SK-MEL-5 (cell line): ENCODE data around the gene ELF1. TPM values are rescaled to one million over a fixed set of nuclear protein-coding genes. Genes with fewer than 3 reads are reported as not detected.
"Not testable (repeated sequence)": the region's sequence is repeated elsewhere in the genome, so short reads cannot be mapped to it uniquely, and the experiment has no call there.

ENCODE experiments used
- DNase-seq: peaks from one replicate; pipeline ENCODE4 v3.0.0-alpha.2; 2016; ENCODE audit warnings: low read depth, low spot score
- in situ Hi-C: cut with HindIII; loops from 2 replicates; pipeline ENCODE4 v1.10.0; 2016; ENCODE audit warnings: low sequenced_read_pairs, high pct_unique_total_duplicates, low pct_unique_long_range_greater_than_20kb
- total RNA-seq: library from RNA; depleted of rRNA; stranded (reverse); fragments of >200 nt; shearing (Covaris generic); gene quantifications from 2 replicates; pipeline ENCODE4 v1.2.3, GENCODE V29; 2014

The ELF1 gene
- total RNA-seq, 1 experiment from 2014 or later, result 56.7 TPM

DNA sequence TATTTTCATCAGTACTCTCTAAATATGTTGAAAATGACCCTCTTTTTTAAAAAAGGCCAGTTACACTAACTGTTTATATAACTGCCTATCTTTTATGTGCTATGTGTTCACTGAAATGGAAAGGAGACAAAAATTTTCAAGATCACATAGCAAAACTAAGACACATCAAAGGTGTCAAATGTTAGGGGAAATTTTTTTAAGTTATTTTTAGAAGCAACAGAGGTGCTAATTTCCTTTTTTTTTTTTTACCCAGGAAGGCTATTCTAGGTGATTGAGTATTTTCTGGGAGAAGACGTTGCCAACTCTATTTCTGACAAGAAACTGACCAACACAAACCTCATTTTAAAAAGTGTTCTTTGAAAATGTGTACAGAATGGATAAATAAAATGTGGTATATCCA, 45.7 kb downstream of the ELF1 start:
- DNase-seq, result no peak
- in situ Hi-C loops, result no loop called here

GRCh38 chr13:40971321-40971720, 47.8 kb downstream of the ELF1 start:
- in situ Hi-C loops, result no loop called here
- DNase-seq, result no peak

GRCh38 chr13:40970803-40971202, 48.3 kb downstream of the ELF1 start:
- in situ Hi-C loops, result no loop called here
- DNase-seq, result no peak

- in situ Hi-C loops, result no loop called here
- no peak for DNase-seq
Measured at GRCh38 chr13:40969169-40969901, 49.8 kb downstream of the ELF1 start.

DNA sequence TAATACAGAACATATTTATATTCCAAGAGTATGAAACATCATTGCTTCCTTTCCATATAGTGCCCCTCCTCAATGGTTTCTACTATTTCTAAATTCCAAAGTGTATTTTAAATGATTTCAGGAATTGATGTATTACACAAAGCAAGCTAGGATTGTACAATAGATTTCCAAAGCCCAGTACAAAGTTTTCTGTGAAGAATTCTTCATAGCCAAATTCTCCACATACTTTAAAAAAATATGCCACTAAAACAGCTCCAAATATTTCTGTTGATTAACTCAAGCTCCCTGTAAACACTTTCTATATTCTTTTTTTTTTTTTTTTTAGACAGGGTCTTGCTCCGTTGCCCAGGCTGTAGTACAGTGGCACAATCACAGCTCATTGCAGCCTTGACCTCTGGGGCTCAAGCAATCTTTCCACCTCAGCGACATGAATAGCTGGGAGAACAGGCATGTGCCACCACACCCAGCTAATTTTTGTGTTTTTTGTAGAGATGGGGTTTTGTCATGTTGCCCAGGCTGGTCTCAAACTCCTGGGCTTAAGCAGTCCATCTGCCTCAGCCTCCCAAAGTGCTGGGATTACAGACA, 50.6 kb downstream of the ELF1 start:
- no peak for DNase-seq
- in situ Hi-C loops, result no loop called here

DNA sequence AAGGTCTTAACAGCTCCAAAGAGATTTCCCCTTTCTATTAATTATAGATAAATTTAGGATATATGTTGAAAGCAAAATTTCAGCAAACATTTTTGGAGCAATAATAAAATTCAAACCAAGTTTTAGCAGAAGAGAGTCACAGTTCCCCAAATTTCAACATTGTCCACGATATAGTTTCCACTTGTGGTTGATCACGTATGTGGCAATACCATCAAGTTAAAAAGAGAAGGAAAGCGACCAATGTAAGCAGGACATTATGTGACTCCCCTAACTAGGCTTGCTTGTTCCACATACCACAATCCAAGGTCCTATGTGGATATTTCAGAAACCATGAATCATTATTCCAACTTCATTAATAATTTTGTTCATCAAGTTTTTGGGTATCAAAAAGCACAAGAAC, 52.8 kb downstream of the ELF1 start:
- in situ Hi-C loops, result no loop called here
- DNase-seq, result no peak

DNA sequence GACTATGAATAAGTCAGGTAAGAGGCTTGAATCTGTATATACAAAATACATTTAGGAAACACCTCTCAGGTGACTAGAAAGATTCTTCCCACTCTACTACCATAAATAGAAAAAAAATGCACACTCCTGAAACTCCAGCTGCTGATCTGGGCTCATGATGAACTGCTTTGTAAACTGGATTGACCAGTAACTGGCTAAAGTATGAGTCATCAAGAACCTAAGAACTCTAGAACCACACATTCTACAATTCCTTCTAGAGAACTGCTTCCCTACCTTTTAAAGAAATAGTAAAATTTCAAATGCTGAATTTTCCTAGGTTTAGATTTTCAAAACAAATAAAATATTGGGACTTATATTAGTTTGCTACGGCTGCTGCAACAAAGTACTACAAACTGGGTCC, 55.2 kb downstream of the ELF1 start:
- in situ Hi-C loops, result no loop called here
- no peak for DNase-seq

DNA sequence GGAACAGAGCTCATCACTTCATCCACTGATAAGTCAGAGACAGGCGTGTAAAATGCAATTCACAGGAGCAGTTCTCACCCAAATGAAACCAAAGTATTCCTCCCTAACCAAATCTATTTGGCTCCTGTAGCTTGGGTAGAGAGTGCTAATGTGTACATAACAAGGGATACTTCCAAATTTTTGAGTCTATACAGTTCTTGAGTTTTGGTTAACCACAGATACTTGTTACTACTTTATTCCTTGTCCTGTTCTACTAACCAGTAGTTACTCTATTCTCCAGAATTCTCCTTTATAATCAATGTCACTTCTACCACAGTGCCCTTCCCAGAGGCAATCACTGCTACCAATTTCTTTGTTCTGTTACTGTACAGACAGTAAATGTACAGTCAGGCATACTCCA, 57.3 kb downstream of the ELF1 start:
- DNase-seq, result no peak
- in situ Hi-C loops, result no loop called here

- in situ Hi-C loops, result no loop called here
- no peak for DNase-seq
Measured at GRCh38 chr13:40961214-40961613, 57.9 kb downstream of the ELF1 start.

DNA sequence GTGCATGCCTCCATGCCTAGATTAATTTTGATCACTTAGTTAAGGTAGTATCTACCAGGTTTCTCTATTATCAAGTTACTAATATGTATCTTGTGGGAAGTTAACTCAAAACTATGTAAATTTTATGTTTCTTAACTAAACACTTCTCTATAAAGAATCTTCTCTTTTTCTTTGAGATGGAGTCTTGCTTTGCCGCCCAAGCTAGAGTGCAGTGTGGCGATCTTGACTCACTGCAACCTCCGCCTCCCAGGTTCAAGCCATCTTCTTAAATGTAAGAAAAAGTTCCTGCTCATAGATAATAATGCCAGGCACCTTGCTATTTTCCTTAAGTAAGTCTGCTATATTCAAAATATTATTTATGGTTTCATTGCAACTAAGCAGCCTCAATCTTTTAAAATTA, 58.4 kb downstream of the ELF1 start:
- in situ Hi-C loops, result no loop called here
- no peak for DNase-seq

GRCh38 chr13:40958655-40959054, 60.5 kb downstream of the ELF1 start:
- DNase-seq, result no peak
- in situ Hi-C loops, result no loop called here

- DNase-seq, result no peak
- in situ Hi-C loops, result no loop called here
Measured at GRCh38 chr13:40946485-40946884, 72.6 kb downstream of the ELF1 start.

DNA sequence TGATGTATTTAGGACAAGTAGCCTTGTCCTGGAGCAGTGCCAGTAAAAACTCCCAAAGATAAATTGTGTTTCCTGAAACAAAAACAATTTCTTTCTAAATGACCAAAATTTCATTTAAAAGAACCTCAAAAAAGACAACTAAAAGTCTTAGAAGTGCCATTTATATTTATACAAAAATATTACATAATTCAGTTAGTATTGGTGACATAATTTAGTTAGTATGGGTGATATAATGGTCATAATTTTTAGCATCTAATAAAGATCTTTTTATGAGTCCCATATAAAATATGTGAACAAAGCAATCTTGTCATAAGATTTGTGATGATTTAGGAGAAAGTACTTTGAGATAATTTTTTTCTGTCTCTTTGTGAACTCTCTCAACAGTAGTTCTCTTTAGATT, 76.0 kb downstream of the ELF1 start:
- in situ Hi-C loops, result no loop called here
- DNase-seq, result no peak

DNA sequence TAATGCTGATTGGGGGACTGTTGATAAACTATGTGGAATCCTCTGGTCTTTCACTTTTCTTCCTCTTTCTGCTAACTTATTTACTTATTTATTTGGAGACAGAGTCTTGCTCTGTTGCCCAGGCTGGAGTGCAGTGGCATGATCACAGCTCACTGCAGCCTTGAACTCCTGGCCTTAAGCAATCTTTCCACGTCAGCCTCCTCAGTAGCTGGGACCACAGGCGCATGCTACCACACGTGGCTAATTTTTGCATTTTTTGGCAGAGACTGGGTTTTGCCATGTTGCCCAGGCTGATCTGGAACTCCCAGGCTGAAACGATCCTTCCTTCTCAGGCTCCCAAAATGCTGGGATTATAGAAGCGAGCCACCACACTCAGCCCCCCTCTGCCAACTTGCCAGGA, 77.5 kb downstream of the ELF1 start:
- no peak for DNase-seq
- in situ Hi-C loops, result no loop called here

GRCh38 chr13:40940841-40941240, 78.3 kb downstream of the ELF1 start:
- DNase-seq, result no peak
- in situ Hi-C loops, result no loop called here

GRCh38 chr13:40933508-40934204, 85.5 kb downstream of the ELF1 start:
- DNase-seq, result no peak
- in situ Hi-C loops, result no loop called here

DNA sequence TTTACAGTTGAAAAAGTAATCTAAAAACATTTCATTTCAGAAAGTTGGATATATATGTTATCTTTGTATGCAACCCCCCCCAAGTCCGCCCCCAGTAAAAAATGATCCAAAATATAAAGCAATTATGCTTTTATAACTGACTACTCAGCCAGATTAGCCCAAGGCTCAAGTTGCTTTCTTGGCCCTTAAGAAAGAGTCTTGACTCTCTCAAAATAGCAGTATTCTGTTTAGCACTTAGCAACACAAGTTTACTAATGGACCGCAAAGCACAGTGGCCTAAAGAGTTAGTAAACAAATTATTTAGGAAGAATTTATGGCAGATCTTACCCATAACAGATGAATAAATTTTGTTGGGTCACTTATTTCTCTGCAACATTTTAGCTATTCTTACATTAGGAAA, 86.9 kb downstream of the ELF1 start:
- no peak for DNase-seq
- in situ Hi-C loops, result no loop called here

- in situ Hi-C loops, result no loop called here
- no peak for DNase-seq
Measured at GRCh38 chr13:40931719-40932118, 87.4 kb downstream of the ELF1 start.

DNA sequence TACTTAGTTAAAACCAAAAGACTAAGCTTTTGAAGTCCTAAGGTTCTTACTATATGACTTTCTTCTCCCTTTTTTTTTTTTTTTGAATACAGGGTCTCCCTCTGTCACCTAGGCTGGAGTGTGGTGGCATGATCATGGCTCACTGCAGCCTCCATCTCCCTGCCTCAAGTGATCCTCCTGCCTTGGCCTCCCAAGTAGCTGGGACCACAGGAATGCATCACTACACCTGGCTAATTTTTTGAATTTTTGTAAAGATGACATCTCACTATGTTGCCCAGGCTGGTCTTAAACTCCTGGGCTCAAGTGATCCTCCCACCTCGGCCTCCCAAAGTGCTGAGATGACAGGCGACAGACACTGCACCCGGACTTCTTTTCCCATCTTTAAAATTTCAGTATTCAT, 89.2 kb downstream of the ELF1 start:
- in situ Hi-C loops, DNase-seq: not testable (repeated sequence)
